ENCODE data around the gene TNFRSF14. TPM values are rescaled to one million over a fixed set of nuclear protein-coding genes. Genes with fewer than 3 reads are reported as not detected.

The TNFRSF14 gene
- total and polyA plus RNA-seq, 2 of the 13 experiments (the other 11 are each of a cell fraction or from before 2014, with no cell fraction given), result 11.9 to 49.9 TPM

DNA sequence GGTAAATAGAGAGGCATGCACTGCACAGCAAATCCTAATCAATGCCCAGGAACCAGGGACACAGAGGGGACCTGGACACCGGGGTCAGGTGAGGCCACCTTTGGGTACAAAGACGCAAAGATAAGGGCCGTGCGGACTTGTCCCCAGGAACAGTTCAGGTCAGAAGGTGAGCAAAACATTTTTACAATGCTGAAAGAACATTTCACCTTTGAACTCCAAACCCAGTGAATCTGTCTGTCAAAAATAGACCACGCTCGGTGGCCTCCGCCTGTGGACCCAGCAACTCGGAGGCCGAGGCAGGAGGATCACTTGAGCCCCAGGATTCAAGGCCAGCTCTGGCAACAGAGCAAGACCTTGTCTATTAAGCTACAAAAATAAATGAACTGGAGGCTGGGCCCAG, 15.2 kb downstream of the TNFRSF14 start (continued):
- TF ChIP-seq ARID2 (CRISPR knock-in tag; IDR thresholded peaks at IDR 0.05; ENCODE audit: borderline replicate concordance) (no peak), NR0B2 (CRISPR knock-in tag; IDR thresholded peaks at IDR 0.05) (no peak), HES4 (CRISPR knock-in tag; IDR thresholded peaks at IDR 0.05; ENCODE audit: borderline replicate concordance) (no peak), NRL (CRISPR knock-in tag; IDR thresholded peaks at IDR 0.05; ENCODE audit: borderline replicate concordance) (no peak), TEAD3 (CRISPR knock-in tag; optimal IDR thresholded peaks at IDR 0.05; ENCODE audit: borderline replicate concordance) (peak; percentile 24), ZNF251 (CRISPR knock-in tag; IDR thresholded peaks at IDR 0.05) (no peak), ZNF12 (CRISPR knock-in tag; IDR thresholded peaks at IDR 0.05) (no peak), REPIN1 (CRISPR knock-in tag; IDR thresholded peaks at IDR 0.05; ENCODE audit: borderline replicate concordance, low read depth) (no peak), DNMT1 (CRISPR knock-in tag; IDR thresholded peaks at IDR 0.05) (no peak), SIN3B (IDR thresholded peaks at IDR 0.05; ENCODE audit: low read length) (no peak), ZNF350 (CRISPR knock-in tag; IDR thresholded peaks at IDR 0.05; ENCODE audit: borderline replicate concordance, low read depth) (0 out of 2 replicates have a peak, but pooled peaks have one; percentile 31), HNF4A (CRISPR knock-in tag; IDR thresholded peaks at IDR 0.05) (peak; percentile 90), MXI1 (IDR thresholded peaks at IDR 0.05; ENCODE audit: borderline replicate concordance, low read depth, low read length) (no peak), RXRA (CRISPR knock-in tag; IDR thresholded peaks at IDR 0.05) (peak; percentile 92), TOPORS (CRISPR knock-in tag; IDR thresholded peaks at IDR 0.05) (no peak), ZNF878 (CRISPR knock-in tag; IDR thresholded peaks at IDR 0.05) (no peak), ZNF329 (CRISPR knock-in tag; IDR thresholded peaks at IDR 0.05; ENCODE audit: low read depth) (no peak), ZNF143 (CRISPR knock-in tag; IDR thresholded peaks at IDR 0.05) (no peak), THAP7 (CRISPR knock-in tag; IDR thresholded peaks at IDR 0.05) (no peak), TFDP2 (CRISPR knock-in tag; IDR thresholded peaks at IDR 0.05) (no peak)
- TF ChIP-seq, protein P1, sequence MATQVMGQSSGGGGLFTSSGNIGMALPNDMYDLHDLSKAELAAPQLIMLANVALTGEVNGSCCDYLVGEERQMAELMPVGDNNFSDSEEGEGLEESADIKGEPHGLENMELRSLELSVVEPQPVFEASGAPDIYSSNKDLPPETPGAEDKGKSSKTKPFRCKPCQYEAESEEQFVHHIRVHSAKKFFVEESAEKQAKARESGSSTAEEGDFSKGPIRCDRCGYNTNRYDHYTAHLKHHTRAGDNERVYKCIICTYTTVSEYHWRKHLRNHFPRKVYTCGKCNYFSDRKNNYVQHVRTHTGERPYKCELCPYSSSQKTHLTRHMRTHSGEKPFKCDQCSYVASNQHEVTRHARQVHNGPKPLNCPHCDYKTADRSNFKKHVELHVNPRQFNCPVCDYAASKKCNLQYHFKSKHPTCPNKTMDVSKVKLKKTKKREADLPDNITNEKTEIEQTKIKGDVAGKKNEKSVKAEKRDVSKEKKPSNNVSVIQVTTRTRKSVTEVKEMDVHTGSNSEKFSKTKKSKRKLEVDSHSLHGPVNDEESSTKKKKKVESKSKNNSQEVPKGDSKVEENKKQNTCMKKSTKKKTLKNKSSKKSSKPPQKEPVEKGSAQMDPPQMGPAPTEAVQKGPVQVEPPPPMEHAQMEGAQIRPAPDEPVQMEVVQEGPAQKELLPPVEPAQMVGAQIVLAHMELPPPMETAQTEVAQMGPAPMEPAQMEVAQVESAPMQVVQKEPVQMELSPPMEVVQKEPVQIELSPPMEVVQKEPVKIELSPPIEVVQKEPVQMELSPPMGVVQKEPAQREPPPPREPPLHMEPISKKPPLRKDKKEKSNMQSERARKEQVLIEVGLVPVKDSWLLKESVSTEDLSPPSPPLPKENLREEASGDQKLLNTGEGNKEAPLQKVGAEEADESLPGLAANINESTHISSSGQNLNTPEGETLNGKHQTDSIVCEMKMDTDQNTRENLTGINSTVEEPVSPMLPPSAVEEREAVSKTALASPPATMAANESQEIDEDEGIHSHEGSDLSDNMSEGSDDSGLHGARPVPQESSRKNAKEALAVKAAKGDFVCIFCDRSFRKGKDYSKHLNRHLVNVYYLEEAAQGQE (IDR thresholded peaks at IDR 0.05; ENCODE audit: borderline replicate concordance in 1 of 2, low read depth in 1 of 2, low read length in 2 of 2), result no peak
- TF ChIP-seq, protein P2, sequence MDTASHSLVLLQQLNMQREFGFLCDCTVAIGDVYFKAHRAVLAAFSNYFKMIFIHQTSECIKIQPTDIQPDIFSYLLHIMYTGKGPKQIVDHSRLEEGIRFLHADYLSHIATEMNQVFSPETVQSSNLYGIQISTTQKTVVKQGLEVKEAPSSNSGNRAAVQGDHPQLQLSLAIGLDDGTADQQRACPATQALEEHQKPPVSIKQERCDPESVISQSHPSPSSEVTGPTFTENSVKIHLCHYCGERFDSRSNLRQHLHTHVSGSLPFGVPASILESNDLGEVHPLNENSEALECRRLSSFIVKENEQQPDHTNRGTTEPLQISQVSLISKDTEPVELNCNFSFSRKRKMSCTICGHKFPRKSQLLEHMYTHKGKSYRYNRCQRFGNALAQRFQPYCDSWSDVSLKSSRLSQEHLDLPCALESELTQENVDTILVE (CRISPR knock-in tag; IDR thresholded peaks at IDR 0.05), result no peak
- TF ChIP-seq, protein P3, sequence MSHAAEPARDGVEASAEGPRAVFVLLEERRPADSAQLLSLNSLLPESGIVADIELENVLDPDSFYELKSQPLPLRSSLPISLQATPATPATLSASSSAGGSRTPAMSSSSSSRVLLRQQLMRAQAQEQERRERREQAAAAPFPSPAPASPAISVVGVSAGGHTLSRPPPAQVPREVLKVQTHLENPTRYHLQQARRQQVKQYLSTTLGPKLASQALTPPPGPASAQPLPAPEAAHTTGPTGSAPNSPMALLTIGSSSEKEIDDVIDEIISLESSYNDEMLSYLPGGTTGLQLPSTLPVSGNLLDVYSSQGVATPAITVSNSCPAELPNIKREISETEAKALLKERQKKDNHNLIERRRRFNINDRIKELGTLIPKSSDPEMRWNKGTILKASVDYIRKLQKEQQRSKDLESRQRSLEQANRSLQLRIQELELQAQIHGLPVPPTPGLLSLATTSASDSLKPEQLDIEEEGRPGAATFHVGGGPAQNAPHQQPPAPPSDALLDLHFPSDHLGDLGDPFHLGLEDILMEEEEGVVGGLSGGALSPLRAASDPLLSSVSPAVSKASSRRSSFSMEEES (CRISPR knock-in tag; IDR thresholded peaks at IDR 0.05), result peak; percentile 14; the same call in 1 of the 2 replicates

Measured in HepG2 (cell line).